Measurements from ENCODE around the gene MGAT5.

MGAT5 gene

GRCh38 chr2:134420259-134420658, 166.4 kb downstream of the MGAT5 start:
- H3K36me3 ChIP-seq (ENCODE audit: control insufficient read depth, low read depth, low read length), result peaks cover 7% of the 10 kb centered on the region
- H3K27me3 ChIP-seq (ENCODE audit: control insufficient read depth, insufficient read depth, low read length), result no peaks in the 10 kb centered on the region
- H3K4me1 ChIP-seq (ENCODE audit: control insufficient read depth, low read depth, low read length), result peaks cover 4% of the 10 kb centered on the region
- H3K9me3 ChIP-seq (ENCODE audit: control insufficient read depth, low read depth, low read length), result no peaks in the 10 kb centered on the region
- H3K9ac ChIP-seq (ENCODE audit: low read length), result no peak overlapping the region
- no peak overlapping the region for H3K4me3 ChIP-seq (ENCODE audit: low read length)
- no peak overlapping the region for H3K27ac ChIP-seq (ENCODE audit: low read length)

- Histone ChIP-seq H3K36me3 (ENCODE audit: control insufficient read depth, low read depth, low read length) (peaks cover 7% of the 10 kb centered on the region), H3K4me3 (ENCODE audit: low read length) (no peak overlapping the region), H3K4me1 (ENCODE audit: control insufficient read depth, low read depth, low read length) (peaks cover 4% of the 10 kb centered on the region), H3K27me3 (ENCODE audit: control insufficient read depth, insufficient read depth, low read length) (no peaks in the 10 kb centered on the region), H3K9me3 (ENCODE audit: control insufficient read depth, low read depth, low read length) (no peaks in the 10 kb centered on the region), H3K27ac (ENCODE audit: low read length) (no peak overlapping the region), H3K9ac (ENCODE audit: low read length) (no peak overlapping the region)
Observed at GRCh38 chr2:134420920-134421319, 167.0 kb downstream of the MGAT5 start.

GRCh38 chr2:134421556-134422328, 167.9 kb downstream of the MGAT5 start:
- Histone ChIP-seq H3K9ac (ENCODE audit: low read length) (no peak overlapping the region), H3K4me3 (ENCODE audit: low read length) (no peak overlapping the region), H3K27ac (ENCODE audit: low read length) (no peak overlapping the region), H3K36me3 (ENCODE audit: control insufficient read depth, low read depth, low read length) (peaks cover 7% of the 10 kb centered on the region), H3K27me3 (ENCODE audit: control insufficient read depth, insufficient read depth, low read length) (no peaks in the 10 kb centered on the region), H3K9me3 (ENCODE audit: control insufficient read depth, low read depth, low read length) (no peaks in the 10 kb centered on the region), H3K4me1 (ENCODE audit: control insufficient read depth, low read depth, low read length) (peaks cover 4% of the 10 kb centered on the region)

- Histone ChIP-seq H3K9ac (ENCODE audit: low read length) (no peak overlapping the region), H3K9me3 (ENCODE audit: control insufficient read depth, low read depth, low read length) (no peaks in the 10 kb centered on the region), H3K27me3 (ENCODE audit: control insufficient read depth, insufficient read depth, low read length) (peaks cover 17% of the 10 kb centered on the region), H3K27ac (ENCODE audit: low read length) (no peak overlapping the region), H3K36me3 (ENCODE audit: control insufficient read depth, low read depth, low read length) (peaks cover 7% of the 10 kb centered on the region), H3K4me1 (ENCODE audit: control insufficient read depth, low read depth, low read length) (no peaks in the 10 kb centered on the region), H3K4me3 (ENCODE audit: low read length) (no peak overlapping the region)
Observed at GRCh38 chr2:134425724-134426496, 172.0 kb downstream of the MGAT5 start.

- Histone ChIP-seq H3K4me1 (ENCODE audit: control insufficient read depth, low read depth, low read length) (peaks cover 2% of the 10 kb centered on the region), H3K27me3 (ENCODE audit: control insufficient read depth, insufficient read depth, low read length) (peaks cover 22% of the 10 kb centered on the region), H3K36me3 (ENCODE audit: control insufficient read depth, low read depth, low read length) (peaks cover 7% of the 10 kb centered on the region), H3K9me3 (ENCODE audit: control insufficient read depth, low read depth, low read length) (no peaks in the 10 kb centered on the region), H3K4me3 (ENCODE audit: low read length) (no peak overlapping the region), H3K9ac (ENCODE audit: low read length) (no peak overlapping the region), H3K27ac (ENCODE audit: low read length) (no peak overlapping the region)
Observed at GRCh38 chr2:134426721-134427120, 172.8 kb downstream of the MGAT5 start.

- Histone ChIP-seq H3K9me3 (ENCODE audit: control insufficient read depth, low read depth, low read length) (no peaks in the 10 kb centered on the region), H3K36me3 (ENCODE audit: control insufficient read depth, low read depth, low read length) (no peaks in the 10 kb centered on the region), H3K4me1 (ENCODE audit: control insufficient read depth, low read depth, low read length) (peaks cover 12% of the 10 kb centered on the region), H3K27ac (ENCODE audit: low read length) (no peak overlapping the region), H3K4me3 (ENCODE audit: low read length) (no peak overlapping the region), H3K9ac (ENCODE audit: low read length) (no peak overlapping the region), H3K27me3 (ENCODE audit: control insufficient read depth, insufficient read depth, low read length) (peaks cover 42% of the 10 kb centered on the region)
Observed at GRCh38 chr2:134429886-134430285, 176.0 kb downstream of the MGAT5 start.

- no peaks in the 10 kb centered on the region for H3K36me3 ChIP-seq (ENCODE audit: control insufficient read depth, low read depth, low read length)
- H3K27ac ChIP-seq (ENCODE audit: low read length), result no peak overlapping the region
- H3K9ac ChIP-seq (ENCODE audit: low read length), result no peak overlapping the region
- H3K4me1 ChIP-seq (ENCODE audit: control insufficient read depth, low read depth, low read length), result peaks cover 12% of the 10 kb centered on the region
- no peak overlapping the region for H3K4me3 ChIP-seq (ENCODE audit: low read length)
- no peaks in the 10 kb centered on the region for H3K9me3 ChIP-seq (ENCODE audit: control insufficient read depth, low read depth, low read length)
- peaks cover 42% of the 10 kb centered on the region for H3K27me3 ChIP-seq (ENCODE audit: control insufficient read depth, insufficient read depth, low read length)
Observed at GRCh38 chr2:134431838-134432434, 178.1 kb downstream of the MGAT5 start.

- no peak overlapping the region for H3K27ac ChIP-seq (ENCODE audit: low read length)
- no peaks in the 10 kb centered on the region for H3K9me3 ChIP-seq (ENCODE audit: control insufficient read depth, low read depth, low read length)
- H3K27me3 ChIP-seq (ENCODE audit: control insufficient read depth, insufficient read depth, low read length), result peaks cover 42% of the 10 kb centered on the region
- H3K36me3 ChIP-seq (ENCODE audit: control insufficient read depth, low read depth, low read length), result no peaks in the 10 kb centered on the region
- H3K4me3 ChIP-seq (ENCODE audit: low read length), result no peak overlapping the region
- H3K9ac ChIP-seq (ENCODE audit: low read length), result no peak overlapping the region
- peaks cover 12% of the 10 kb centered on the region for H3K4me1 ChIP-seq (ENCODE audit: control insufficient read depth, low read depth, low read length)
Observed at GRCh38 chr2:134432435-134432883, 178.6 kb downstream of the MGAT5 start.

- no peak overlapping the region for H3K9ac ChIP-seq (ENCODE audit: low read length)
- H3K27ac ChIP-seq (ENCODE audit: low read length), result no peak overlapping the region
- H3K4me3 ChIP-seq (ENCODE audit: low read length), result no peak overlapping the region
- peaks cover 12% of the 10 kb centered on the region for H3K4me1 ChIP-seq (ENCODE audit: control insufficient read depth, low read depth, low read length)
- H3K9me3 ChIP-seq (ENCODE audit: control insufficient read depth, low read depth, low read length), result no peaks in the 10 kb centered on the region
- H3K36me3 ChIP-seq (ENCODE audit: control insufficient read depth, low read depth, low read length), result no peaks in the 10 kb centered on the region
- H3K27me3 ChIP-seq (ENCODE audit: control insufficient read depth, insufficient read depth, low read length), result peaks cover 42% of the 10 kb centered on the region
Observed at GRCh38 chr2:134433469-134433868, 179.6 kb downstream of the MGAT5 start.

GRCh38 chr2:134433979-134434378, 180.1 kb downstream of the MGAT5 start:
- Histone ChIP-seq H3K9ac (ENCODE audit: low read length) (no peak overlapping the region), H3K27me3 (ENCODE audit: control insufficient read depth, insufficient read depth, low read length) (peaks cover 42% of the 10 kb centered on the region), H3K4me3 (ENCODE audit: low read length) (no peak overlapping the region), H3K36me3 (ENCODE audit: control insufficient read depth, low read depth, low read length) (no peaks in the 10 kb centered on the region), H3K9me3 (ENCODE audit: control insufficient read depth, low read depth, low read length) (no peaks in the 10 kb centered on the region), H3K4me1 (ENCODE audit: control insufficient read depth, low read depth, low read length) (peaks cover 12% of the 10 kb centered on the region), H3K27ac (ENCODE audit: low read length) (no peak overlapping the region)

GRCh38 chr2:134435505-134435904, 181.6 kb downstream of the MGAT5 start:
- no peaks in the 10 kb centered on the region for H3K9me3 ChIP-seq (ENCODE audit: control insufficient read depth, low read depth, low read length)
- H3K27ac ChIP-seq (ENCODE audit: low read length), result no peak overlapping the region
- no peak overlapping the region for H3K4me3 ChIP-seq (ENCODE audit: low read length)
- H3K36me3 ChIP-seq (ENCODE audit: control insufficient read depth, low read depth, low read length), result no peaks in the 10 kb centered on the region
- H3K9ac ChIP-seq (ENCODE audit: low read length), result no peak overlapping the region
- H3K4me1 ChIP-seq (ENCODE audit: control insufficient read depth, low read depth, low read length), result peaks cover 12% of the 10 kb centered on the region
- H3K27me3 ChIP-seq (ENCODE audit: control insufficient read depth, insufficient read depth, low read length), result peaks cover 29% of the 10 kb centered on the region
